HL-60 (cell line): ENCODE measurements around the gene HVCN1.

Experiments used
- DNase-seq, 2 experiments: peaks; one replicate each; pipeline ENCODE4 v3.0.0-alpha.2; 2010 to 2020; ENCODE audit warnings: low read depth in 1 of 2, low spot score in 1 of 2
- H3K27ac ChIP-seq: fragments of 250-450 bp; sonication (Bioruptor Pico); replicated peaks from 2 replicates; pipeline ENCODE4 v1.5.1; 2020; ENCODE audit warnings: mild to moderate bottlenecking, moderate library complexity
- H3K27me3 ChIP-seq: fragments of 250-450 bp; sonication (Bioruptor Pico); 2 replicates; pipeline ENCODE4 v1.5.1; 2021; ENCODE audit warnings: mild to moderate bottlenecking, moderate library complexity; ENCODE audit not compliant: insufficient read depth, poor library complexity, severe bottlenecking
- H3K4me3 ChIP-seq: replicated peaks from 2 replicates; pipeline ENCODE4 v1.5.1; 2011; ENCODE audit warnings: mild to moderate bottlenecking, control low read depth, low read length; ENCODE audit not compliant: insufficient read depth
- GABPA ChIP-seq: IDR thresholded peaks from 2 replicates; pipeline ENCODE4 v1.6.1; 2012; ENCODE audit warnings: low read depth
- POLR2AphosphoS5 ChIP-seq: IDR thresholded peaks from 2 replicates; pipeline ENCODE4 v1.6.1; 2012; ENCODE audit warnings: low read depth
- SPI1 ChIP-seq: IDR thresholded peaks from 2 replicates; pipeline ENCODE4 v1.6.1; 2012; ENCODE audit warnings: low read depth, mild to moderate bottlenecking, borderline replicate concordance
- TF ChIP-seq, protein P1 (sequence below): IDR thresholded peaks from 2 replicates; pipeline ENCODE4 v1.6.1; 2012; ENCODE audit warnings: low read depth; ENCODE audit not compliant: insufficient replicate concordance
- TF ChIP-seq, protein P2 (sequence below): IDR thresholded peaks from one replicate; pipeline ENCODE4 v1.5.1; 2011; ENCODE audit warnings: low read length, control low read depth, inconsistent platforms; ENCODE audit not compliant: insufficient read depth

The HVCN1 gene

DNA sequence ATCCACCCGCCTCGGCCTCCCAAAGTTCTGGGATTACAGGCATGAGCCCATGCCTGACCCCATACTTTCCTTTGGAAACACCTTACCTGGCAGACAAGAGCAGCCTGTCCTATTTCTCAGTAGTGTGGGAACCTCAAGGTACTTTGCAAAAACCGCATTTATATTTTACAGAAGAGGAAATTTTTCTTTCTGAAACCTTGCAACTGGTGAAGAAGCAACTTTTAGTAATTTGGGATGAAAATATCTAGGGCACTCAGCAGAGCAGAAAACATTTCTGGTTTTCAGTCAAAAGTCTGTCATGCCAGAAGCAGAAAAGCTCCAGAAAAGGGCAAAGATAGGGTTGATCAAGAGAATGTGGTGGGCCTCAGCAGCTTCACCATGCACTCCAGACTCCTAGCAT, 21.2 kb downstream of the HVCN1 start:
- no peaks in the 10 kb centered on the region for H3K27me3 ChIP-seq
- TF ChIP-seq GABPA = no peak
- no peak for TF ChIP-seq POLR2AphosphoS5
- no peak for TF ChIP-seq SPI1
- TF ChIP-seq, protein P1, sequence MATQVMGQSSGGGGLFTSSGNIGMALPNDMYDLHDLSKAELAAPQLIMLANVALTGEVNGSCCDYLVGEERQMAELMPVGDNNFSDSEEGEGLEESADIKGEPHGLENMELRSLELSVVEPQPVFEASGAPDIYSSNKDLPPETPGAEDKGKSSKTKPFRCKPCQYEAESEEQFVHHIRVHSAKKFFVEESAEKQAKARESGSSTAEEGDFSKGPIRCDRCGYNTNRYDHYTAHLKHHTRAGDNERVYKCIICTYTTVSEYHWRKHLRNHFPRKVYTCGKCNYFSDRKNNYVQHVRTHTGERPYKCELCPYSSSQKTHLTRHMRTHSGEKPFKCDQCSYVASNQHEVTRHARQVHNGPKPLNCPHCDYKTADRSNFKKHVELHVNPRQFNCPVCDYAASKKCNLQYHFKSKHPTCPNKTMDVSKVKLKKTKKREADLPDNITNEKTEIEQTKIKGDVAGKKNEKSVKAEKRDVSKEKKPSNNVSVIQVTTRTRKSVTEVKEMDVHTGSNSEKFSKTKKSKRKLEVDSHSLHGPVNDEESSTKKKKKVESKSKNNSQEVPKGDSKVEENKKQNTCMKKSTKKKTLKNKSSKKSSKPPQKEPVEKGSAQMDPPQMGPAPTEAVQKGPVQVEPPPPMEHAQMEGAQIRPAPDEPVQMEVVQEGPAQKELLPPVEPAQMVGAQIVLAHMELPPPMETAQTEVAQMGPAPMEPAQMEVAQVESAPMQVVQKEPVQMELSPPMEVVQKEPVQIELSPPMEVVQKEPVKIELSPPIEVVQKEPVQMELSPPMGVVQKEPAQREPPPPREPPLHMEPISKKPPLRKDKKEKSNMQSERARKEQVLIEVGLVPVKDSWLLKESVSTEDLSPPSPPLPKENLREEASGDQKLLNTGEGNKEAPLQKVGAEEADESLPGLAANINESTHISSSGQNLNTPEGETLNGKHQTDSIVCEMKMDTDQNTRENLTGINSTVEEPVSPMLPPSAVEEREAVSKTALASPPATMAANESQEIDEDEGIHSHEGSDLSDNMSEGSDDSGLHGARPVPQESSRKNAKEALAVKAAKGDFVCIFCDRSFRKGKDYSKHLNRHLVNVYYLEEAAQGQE = no peak
- TF ChIP-seq, protein P2, sequence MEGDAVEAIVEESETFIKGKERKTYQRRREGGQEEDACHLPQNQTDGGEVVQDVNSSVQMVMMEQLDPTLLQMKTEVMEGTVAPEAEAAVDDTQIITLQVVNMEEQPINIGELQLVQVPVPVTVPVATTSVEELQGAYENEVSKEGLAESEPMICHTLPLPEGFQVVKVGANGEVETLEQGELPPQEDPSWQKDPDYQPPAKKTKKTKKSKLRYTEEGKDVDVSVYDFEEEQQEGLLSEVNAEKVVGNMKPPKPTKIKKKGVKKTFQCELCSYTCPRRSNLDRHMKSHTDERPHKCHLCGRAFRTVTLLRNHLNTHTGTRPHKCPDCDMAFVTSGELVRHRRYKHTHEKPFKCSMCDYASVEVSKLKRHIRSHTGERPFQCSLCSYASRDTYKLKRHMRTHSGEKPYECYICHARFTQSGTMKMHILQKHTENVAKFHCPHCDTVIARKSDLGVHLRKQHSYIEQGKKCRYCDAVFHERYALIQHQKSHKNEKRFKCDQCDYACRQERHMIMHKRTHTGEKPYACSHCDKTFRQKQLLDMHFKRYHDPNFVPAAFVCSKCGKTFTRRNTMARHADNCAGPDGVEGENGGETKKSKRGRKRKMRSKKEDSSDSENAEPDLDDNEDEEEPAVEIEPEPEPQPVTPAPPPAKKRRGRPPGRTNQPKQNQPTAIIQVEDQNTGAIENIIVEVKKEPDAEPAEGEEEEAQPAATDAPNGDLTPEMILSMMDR = no peak
- H3K27ac ChIP-seq = no peak overlapping the region
- H3K4me3 ChIP-seq = no peak overlapping the region
- DNase-seq = no peak

DNA sequence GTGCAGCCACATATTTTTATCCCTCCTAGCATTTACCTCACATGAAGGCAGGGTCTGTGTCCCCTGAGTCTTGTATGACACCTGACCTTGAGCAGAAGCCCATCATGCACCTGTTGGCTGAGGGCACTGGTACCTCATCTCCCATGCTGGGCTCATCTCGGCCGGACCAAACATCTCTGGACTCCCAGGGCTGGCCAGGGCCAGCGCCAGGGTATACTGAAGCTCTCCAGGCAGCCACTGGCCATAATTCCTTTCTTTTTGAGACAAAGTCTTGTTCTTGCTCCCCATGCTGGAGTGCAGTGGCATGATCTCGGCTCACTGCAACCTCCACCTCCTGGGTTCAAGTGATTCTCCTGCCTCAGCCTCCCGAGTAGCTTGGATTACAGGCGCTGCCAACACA, 22.0 kb downstream of the HVCN1 start:
- H3K27ac ChIP-seq = no peak overlapping the region
- DNase-seq = no peak
- H3K4me3 ChIP-seq = no peak overlapping the region
- TF ChIP-seq GABPA (no peak), SPI1 (no peak), POLR2AphosphoS5 (no peak)
- TF ChIP-seq, protein P2 = no peak
- TF ChIP-seq, protein P1 = no peak
- no peaks in the 10 kb centered on the region for H3K27me3 ChIP-seq

DNA sequence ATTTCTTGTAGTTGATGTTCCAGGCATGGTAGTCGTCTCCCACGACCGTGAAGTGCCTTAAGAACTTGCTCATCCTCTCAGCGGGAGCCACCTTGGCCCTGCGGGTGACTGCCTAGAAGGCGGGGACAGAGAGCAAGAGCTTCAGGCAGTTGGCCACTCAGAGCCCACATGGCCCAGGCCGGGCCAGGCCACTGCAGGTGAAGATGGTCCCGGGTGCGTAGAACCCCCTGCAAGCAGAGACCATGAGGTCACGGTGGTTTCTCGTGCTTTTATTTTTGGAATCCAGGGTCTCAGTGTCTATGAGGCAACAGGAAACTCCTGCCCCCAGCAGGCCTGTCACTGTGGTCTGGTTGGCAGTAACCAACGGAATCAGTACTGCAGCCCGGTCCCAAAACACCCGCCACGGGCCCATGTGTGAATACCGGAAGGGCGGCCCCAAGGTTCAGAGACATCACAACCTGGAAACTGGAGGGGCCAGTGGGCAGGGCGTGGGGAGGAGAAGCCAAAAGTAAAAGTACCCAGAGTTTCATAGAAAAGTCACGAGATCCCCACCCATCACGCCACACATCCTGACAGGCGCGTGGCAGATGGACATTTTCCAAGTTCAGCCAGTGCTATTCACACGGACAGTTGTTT, 27.5 kb downstream of the HVCN1 start:
- TF ChIP-seq GABPA (no peak), SPI1 (no peak), POLR2AphosphoS5 (no peak)
- TF ChIP-seq, protein P1 = no peak
- TF ChIP-seq, protein P2 = no peak
- H3K27me3 ChIP-seq = no peaks in the 10 kb centered on the region
- DNase-seq = peak in 1 of 2 experiments; percentile 49
- H3K4me3 ChIP-seq = no peak overlapping the region
- H3K27ac ChIP-seq = no peak overlapping the region
